SK-N-SH treated with all-trans-retinoic acid at 6 μM for 48 hours (cell line): ENCODE results near the gene IDH1.

ENCODE experiments used
- ZC3H10 ChIP-seq: fragments of 250-450 bp; sonication (Bioruptor Pico); IDR thresholded peaks from 2 replicates; pipeline ENCODE4 v1.5.1; 2021; ENCODE audit warnings: mild to moderate bottlenecking, moderate library complexity
- ZFP3 ChIP-seq: fragments of 250-450 bp; sonication (Bioruptor Pico); IDR thresholded peaks from 2 replicates; pipeline ENCODE4 v1.5.0; 2020; ENCODE audit warnings: mild to moderate bottlenecking, moderate library complexity
- ZFP30 ChIP-seq: fragments of 450-650 bp; formaldehyde crosslinking; IDR thresholded peaks from 2 replicates; pipeline ENCODE4 v1.5.0; 2022; ENCODE audit warnings: mild to moderate bottlenecking, moderate library complexity
- TF ChIP-seq, protein P1 (sequence below): fragments of 250-450 bp; sonication (Bioruptor Pico); IDR thresholded peaks from 2 replicates; pipeline ENCODE4 v1.8.0; 2020; ENCODE audit warnings: mild to moderate bottlenecking, moderate library complexity, borderline replicate concordance

DNA sequence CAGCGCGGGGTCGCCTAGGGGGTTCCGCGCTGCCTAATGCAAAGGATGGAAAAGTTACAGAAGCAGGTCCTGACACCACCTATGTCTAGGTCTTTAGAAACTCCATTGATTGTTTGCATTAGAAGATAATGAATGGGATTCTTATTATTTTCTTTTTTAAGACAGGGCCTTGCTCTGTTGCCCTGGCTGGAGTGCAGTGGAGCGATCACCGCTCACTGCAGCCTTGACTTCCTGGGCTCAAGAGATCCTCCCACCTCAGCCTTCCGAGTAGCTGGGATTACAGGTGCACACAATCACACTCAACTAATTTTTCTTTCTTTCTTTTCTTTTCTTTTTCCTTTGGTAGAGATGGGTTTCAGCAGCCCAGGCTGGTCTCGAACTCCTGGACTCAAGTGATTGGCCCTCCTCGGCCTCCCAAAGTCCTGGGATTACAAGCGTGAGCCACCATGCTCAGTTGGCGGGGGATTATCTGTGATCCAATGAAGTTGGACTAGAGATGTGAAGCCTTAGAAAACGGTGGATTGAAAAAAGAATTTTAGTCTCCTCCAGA, 761 bp upstream of the IDH1 start:
- TF ChIP-seq, protein P1, sequence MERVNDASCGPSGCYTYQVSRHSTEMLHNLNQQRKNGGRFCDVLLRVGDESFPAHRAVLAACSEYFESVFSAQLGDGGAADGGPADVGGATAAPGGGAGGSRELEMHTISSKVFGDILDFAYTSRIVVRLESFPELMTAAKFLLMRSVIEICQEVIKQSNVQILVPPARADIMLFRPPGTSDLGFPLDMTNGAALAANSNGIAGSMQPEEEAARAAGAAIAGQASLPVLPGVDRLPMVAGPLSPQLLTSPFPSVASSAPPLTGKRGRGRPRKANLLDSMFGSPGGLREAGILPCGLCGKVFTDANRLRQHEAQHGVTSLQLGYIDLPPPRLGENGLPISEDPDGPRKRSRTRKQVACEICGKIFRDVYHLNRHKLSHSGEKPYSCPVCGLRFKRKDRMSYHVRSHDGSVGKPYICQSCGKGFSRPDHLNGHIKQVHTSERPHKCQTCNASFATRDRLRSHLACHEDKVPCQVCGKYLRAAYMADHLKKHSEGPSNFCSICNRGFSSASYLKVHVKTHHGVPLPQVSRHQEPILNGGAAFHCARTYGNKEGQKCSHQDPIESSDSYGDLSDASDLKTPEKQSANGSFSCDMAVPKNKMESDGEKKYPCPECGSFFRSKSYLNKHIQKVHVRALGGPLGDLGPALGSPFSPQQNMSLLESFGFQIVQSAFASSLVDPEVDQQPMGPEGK (CRISPR knock-in tag): no peak
- TF ChIP-seq ZFP3 (CRISPR knock-in tag) (no peak), ZC3H10 (CRISPR knock-in tag) (no peak), ZFP30 (CRISPR knock-in tag) (no peak)
